K562 (cell line): Measurements from ENCODE around the gene LRRC26. TPM values are rescaled to one million over a fixed set of nuclear protein-coding genes. Genes with fewer than 3 reads are reported as not detected.
A peak's percentile ranks its signal among the peaks of the same experiment; 100 is the strongest.

Experiments used
- ATAC-seq: fragments of 200-7000 bp; cut with Tn5 transposase; 3 replicates; pipeline ENCODE4 v1.9.1; 2020; ENCODE audit warnings: moderate library complexity
- BruUV-seq: library from RNA; stranded (reverse); fragments of 400-500 nt; replicated peaks from 2 replicates; lab custom pipeline; 2021; lab: Mats Ljungman, UMichigan
- CTCF ChIA-PET: fragments of 300-600 bp; formaldehyde crosslinking; extraction: SDS; loops from one replicate; lab custom pipeline; 2021; ENCODE audit warnings: low intra/inter-chr PET ratio; lab: Yijun Ruan, JAX
- POLR2A ChIA-PET: fragments of 300-600, 350-650 bp; sonication (Branson Sonifier 250); formaldehyde crosslinking; extraction: SDS; loops from one replicate; lab custom pipeline; 2021; ENCODE audit warnings: antibody characterized with exemption, inconsistent platforms; lab: Yijun Ruan, JAX
- DNase-seq, 4 experiments: peaks; one replicate each; pipeline versions ENCODE4 v3.0.0 to v3.0.0-alpha.2; 2011 to 2018; ENCODE audit warnings: low spot score in 3 of 4, mixed read lengths in 3 of 4; ENCODE audit errors: extremely low read depth in 1 of 4
- FAIRE-seq: peaks from 2 replicates; lab custom pipeline; 2011; peaks lifted over from hg19 to GRCh38; lab: Jason Lieb, UNC
- H2AFZ ChIP-seq: 2 replicates; pipeline ENCODE4 v1.6.0; 2011; ENCODE audit warnings: low read depth, low read length, control low read depth, inconsistent platforms
- H3K27ac ChIP-seq: fragments of 200-600 bp; 3 replicates; pipeline ENCODE4 v1.8.0; 2011; ENCODE audit warnings: low read depth, mild to moderate bottlenecking, control low read depth, inconsistent platforms, low read length, moderate library complexity, mixed read lengths; ENCODE audit errors: extremely low read depth
- H3K27me3 ChIP-seq, 2 experiments: fragments of 300-600 bp in 1 of 2; 2 replicates in 1 of 2; 3 replicates in 1 of 2; pipeline versions ENCODE4 v1.6.0 to v1.8.0; 2011; ENCODE audit warnings: inconsistent platforms in 2 of 2, low read length in 2 of 2, mild to moderate bottlenecking in 1 of 2, mixed read lengths in 1 of 2, moderate library complexity in 1 of 2; ENCODE audit not compliant: control insufficient read depth in 2 of 2, insufficient read depth in 2 of 2
- H3K36me3 ChIP-seq: fragments of 300-600 bp; 3 replicates; pipeline ENCODE4 v1.8.0; 2011; ENCODE audit warnings: mild to moderate bottlenecking, low read length, inconsistent platforms; ENCODE audit not compliant: control insufficient read depth, insufficient read depth
- H3K4me1 ChIP-seq, 2 experiments: fragments of 200-600 bp in 1 of 2; replicated peaks in 1 of 2; 2 replicates in 1 of 2; 3 replicates in 1 of 2; pipeline versions ENCODE4 v1.5.1 to v1.8.0; 2011; ENCODE audit warnings: inconsistent platforms in 2 of 2, low read length in 2 of 2, mild to moderate bottlenecking in 1 of 2, mixed read lengths in 1 of 2, moderate library complexity in 1 of 2; ENCODE audit not compliant: control insufficient read depth in 2 of 2, insufficient read depth in 2 of 2
- H3K4me2 ChIP-seq: 2 replicates; pipeline ENCODE4 v1.6.1; 2011; ENCODE audit warnings: low read length, control low read depth, inconsistent platforms, mixed read lengths; ENCODE audit not compliant: insufficient read depth
- H3K4me3 ChIP-seq: fragments of 200-600 bp; sonication (generic), shearing (Covaris generic); 2 replicates; pipeline ENCODE4 v1.5.1; 2016; ENCODE audit warnings: control low read depth, inconsistent platforms
- H3K79me2 ChIP-seq: fragments of 200-600 bp; 3 replicates; pipeline ENCODE4 v1.8.0; 2011; ENCODE audit warnings: low read length, inconsistent platforms; ENCODE audit not compliant: control insufficient read depth, insufficient read depth
- H3K9ac ChIP-seq, 2 experiments: 2 replicates each; pipeline versions ENCODE4 v1.6.0 to v1.6.1; 2011; ENCODE audit warnings: low read depth in 2 of 2, low read length in 2 of 2, control low read depth in 1 of 2, inconsistent platforms in 1 of 2, mild to moderate bottlenecking in 1 of 2, mixed read lengths in 1 of 2; ENCODE audit not compliant: insufficient read depth in 1 of 2
- H3K9me1 ChIP-seq: one replicate; pipeline ENCODE4 v1.6.0; 2011; ENCODE audit warnings: inconsistent platforms, mild to moderate bottlenecking, low read length, moderate library complexity; ENCODE audit not compliant: control insufficient read depth, insufficient read depth
- H3K9me3 ChIP-seq: replicated peaks from 2 replicates; pipeline ENCODE4 v1.5.1; 2011; ENCODE audit warnings: low read depth, low read length, inconsistent platforms; ENCODE audit not compliant: control insufficient read depth, insufficient read depth
- H4K20me1 ChIP-seq: replicated peaks from 2 replicates; pipeline ENCODE4 v1.6.1; 2011; ENCODE audit warnings: low read length, inconsistent platforms, mixed read lengths; ENCODE audit not compliant: control insufficient read depth, insufficient read depth
- CXXC5 ChIP-seq: fragments of 250-450 bp; sonication (Bioruptor Pico); IDR thresholded peaks from 2 replicates; pipeline ENCODE4 v1.8.0; 2022; ENCODE audit warnings: inconsistent platforms, mild to moderate bottlenecking, moderate library complexity
- RHOXF2B ChIP-seq: fragments of 250-450 bp; sonication (Bioruptor Pico); conservative IDR thresholded peaks from 2 replicates; pipeline ENCODE4 v1.5.1; 2021
- SMARCE1 ChIP-seq: fragments of 450-650 bp; IDR thresholded peaks from 2 replicates; pipeline ENCODE4 v1.7.1; 2016; ENCODE audit warnings: mild to moderate bottlenecking
- STAT5A ChIP-seq: IDR thresholded peaks from 2 replicates; pipeline ENCODE4 v1.6.1; 2012; ENCODE audit warnings: low read length, inconsistent platforms, borderline replicate concordance
- ZNF696 ChIP-seq: fragments of 250-450 bp; sonication (Bioruptor Pico); conservative IDR thresholded peaks from 2 replicates; pipeline ENCODE4 v1.4.0; 2020; ENCODE audit warnings: mild to moderate bottlenecking, moderate library complexity
- WGBS: fragments of 100-300 bp; shearing (Covaris generic); methylation state at CpG from one replicate; pipeline ENCODE4 v1.1.6; 2016; ENCODE audit warnings: low coverage, mixed read lengths; ENCODE audit not compliant: insufficient coverage; ENCODE audit errors: missing lambda C conversion rate; 5-methylcytosine and 5-hydroxymethylcytosine counted together
- in situ Hi-C: fragments of 300-500 bp; cut with MboI; formaldehyde crosslinking; loops from 4 replicates; pipeline ENCODE4 v1.15.0; 2018; ENCODE audit warnings: inconsistent platforms, mixed read lengths
- intact Hi-C: fragments of 100-400 bp; cut with micrococcal nuclease; formaldehyde crosslinking; loops from 2 replicates; pipeline ENCODE4 v1.14.2; 2022
- polyA plus RNA-seq, 8 experiments: library from polyadenylated mRNA; depleted of rRNA in 4 of 8; stranded (reverse) in 5 of 8; unstranded in 3 of 8; fragments of >200 nt; fragmentation: Nextera tagmentation in 2 of 8; fragmentation: Illumina TruSeq in 1 of 8; extraction: Ambion mirVana in 2 of 8; extraction: Trizol in 1 of 8; gene quantifications; 2 replicates each; pipeline versions ENCODE4 v1.2.1 to v1.2.3, GENCODE V29; 2011 to 2014; ENCODE audit warnings: inconsistent platforms in 1 of 8, missing spikeins in 1 of 8
- total RNA-seq, 7 experiments: library from RNA; depleted of rRNA in 6 of 7; stranded (reverse); fragments of >200 nt in 6 of 7; fragmentation: Illumina TruSeq in 2 of 7; extraction: Trizol in 2 of 7; gene quantifications; 2 replicates each; pipeline versions ENCODE4 v1.2.1 to v1.2.3, GENCODE V29; 2011 to 2021; ENCODE audit warnings: low replicate concordance in 1 of 7
- TF ChIP-seq, protein P1 (sequence below), 2 experiments: IDR thresholded peaks in 1 of 2; conservative IDR thresholded peaks in 1 of 2; 2 replicates each; pipeline ENCODE4 v1.6.1; 2016; ENCODE audit warnings: low read depth in 2 of 2, mild to moderate bottlenecking in 1 of 2, missing compliant biosample characterization in 1 of 2, missing genetic modification characterization in 1 of 2, moderate library complexity in 1 of 2
- TF ChIP-seq, protein P2 (sequence below): fragments of 250-450 bp; sonication (Bioruptor Pico); IDR thresholded peaks from 2 replicates; pipeline ENCODE4 v1.4.0; 2020
- TF ChIP-seq, protein P3 (sequence below): fragments of 450-650 bp; IDR thresholded peaks from 2 replicates; pipeline ENCODE4 v1.7.1; 2018; ENCODE audit warnings: mild to moderate bottlenecking, low read depth; ENCODE audit not compliant: partially characterized antibody

Gene LRRC26
- total and polyA plus RNA-seq, 9 of the 15 experiments (the other 6 are each of a cell fraction or from before 2014, with no cell fraction given): not detected

DNA sequence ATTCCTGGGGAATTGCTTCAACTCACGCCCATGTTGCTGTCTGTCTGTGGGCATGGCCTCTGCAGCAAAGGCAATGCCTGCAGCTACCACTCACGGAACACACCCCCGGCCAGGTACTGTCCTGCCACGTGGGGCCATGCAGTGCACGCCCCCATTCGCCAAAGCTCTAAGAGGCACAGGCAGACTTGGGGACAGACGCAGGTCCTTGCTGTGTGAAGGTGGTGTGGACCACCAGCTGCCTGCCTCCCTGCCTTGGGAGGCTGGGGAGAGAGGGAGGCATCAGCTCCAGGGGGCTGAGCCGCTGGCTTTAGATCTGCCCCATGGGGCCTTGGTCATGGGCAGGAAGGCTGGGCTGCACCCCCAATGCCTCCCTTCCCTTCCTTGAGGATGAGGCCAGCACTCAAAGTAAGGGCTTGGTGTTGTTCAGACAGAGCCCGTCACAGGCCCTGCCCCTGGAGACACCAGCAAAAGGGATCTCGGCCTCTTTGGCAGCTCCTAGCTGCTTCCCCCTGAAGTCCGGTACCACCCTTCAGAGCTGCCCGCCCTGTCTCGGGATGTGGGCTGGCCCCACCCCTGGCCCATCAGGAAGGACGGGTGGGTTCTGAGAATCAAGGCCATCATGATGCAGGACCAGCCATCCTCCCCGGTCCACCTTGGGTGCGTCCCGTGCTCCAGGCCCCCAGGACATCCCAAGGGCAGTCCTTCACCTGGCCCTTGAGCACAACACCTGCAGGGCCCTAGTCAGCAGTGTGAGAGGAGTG lies 28.6 kb downstream of the LRRC26 start:
- H3K4me1 ChIP-seq: peaks cover 0 to 53% of the 10 kb centered on the region in 2 experiments; a peak in 2 of 5 replicates
- no peaks in the 10 kb centered on the region for H3K79me2 ChIP-seq
- in situ Hi-C loops (no loop called here), intact Hi-C loops (no loop called here)
- H3K36me3 ChIP-seq: no peaks in the 10 kb centered on the region
- H3K27me3 ChIP-seq: peaks cover 43 to 77% of the 10 kb centered on the region in 2 experiments; a peak in 4 of 5 replicates
- H3K4me2 ChIP-seq: no peak overlapping the region
- ChIA-PET POLR2A (interaction anchor here (0.6 to 1.5 kb wide), 2 partner anchors 9 to 11 kb away, joined by 3 to 10 read pairs; no protein-coding TSS in a partner anchor), CTCF (no interaction called here)
- H3K27ac ChIP-seq: no peak overlapping the region
- no peaks in the 10 kb centered on the region for H3K9me1 ChIP-seq
- H2AFZ ChIP-seq: no peak overlapping the region
- H3K9ac ChIP-seq: 0 out of 4 replicates have a peak overlapping the region, but pooled peaks of 1 of the 2 experiments have one; percentile 7
- no peaks in the 10 kb centered on the region for H3K9me3 ChIP-seq
- TF ChIP-seq, protein P1, sequence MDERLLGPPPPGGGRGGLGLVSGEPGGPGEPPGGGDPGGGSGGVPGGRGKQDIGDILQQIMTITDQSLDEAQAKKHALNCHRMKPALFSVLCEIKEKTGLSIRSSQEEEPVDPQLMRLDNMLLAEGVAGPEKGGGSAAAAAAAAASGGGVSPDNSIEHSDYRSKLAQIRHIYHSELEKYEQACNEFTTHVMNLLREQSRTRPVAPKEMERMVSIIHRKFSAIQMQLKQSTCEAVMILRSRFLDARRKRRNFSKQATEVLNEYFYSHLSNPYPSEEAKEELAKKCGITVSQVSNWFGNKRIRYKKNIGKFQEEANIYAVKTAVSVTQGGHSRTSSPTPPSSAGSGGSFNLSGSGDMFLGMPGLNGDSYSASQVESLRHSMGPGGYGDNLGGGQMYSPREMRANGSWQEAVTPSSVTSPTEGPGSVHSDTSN (CRISPR knock-in tag; IDR thresholded peaks at IDR 0.05; ENCODE audit: low read depth): no peak
- TF ChIP-seq, protein P1 (tag; conservative IDR thresholded peaks at IDR 0.05; ENCODE audit: low read depth): no peak
- TF ChIP-seq RHOXF2B (CRISPR knock-in tag) (no peak), STAT5A (no peak), CXXC5 (CRISPR knock-in tag) (no peak), ZNF696 (CRISPR knock-in tag) (no peak), SMARCE1 (no peak)
- TF ChIP-seq, protein P2, sequence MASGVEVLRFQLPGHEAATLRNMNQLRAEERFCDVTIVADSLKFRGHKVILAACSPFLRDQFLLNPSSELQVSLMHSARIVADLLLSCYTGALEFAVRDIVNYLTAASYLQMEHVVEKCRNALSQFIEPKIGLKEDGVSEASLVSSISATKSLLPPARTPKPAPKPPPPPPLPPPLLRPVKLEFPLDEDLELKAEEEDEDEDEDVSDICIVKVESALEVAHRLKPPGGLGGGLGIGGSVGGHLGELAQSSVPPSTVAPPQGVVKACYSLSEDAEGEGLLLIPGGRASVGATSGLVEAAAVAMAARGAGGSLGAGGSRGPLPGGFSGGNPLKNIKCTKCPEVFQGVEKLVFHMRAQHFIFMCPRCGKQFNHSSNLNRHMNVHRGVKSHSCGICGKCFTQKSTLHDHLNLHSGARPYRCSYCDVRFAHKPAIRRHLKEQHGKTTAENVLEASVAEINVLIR (CRISPR knock-in tag): no peak
- TF ChIP-seq, protein P3, sequence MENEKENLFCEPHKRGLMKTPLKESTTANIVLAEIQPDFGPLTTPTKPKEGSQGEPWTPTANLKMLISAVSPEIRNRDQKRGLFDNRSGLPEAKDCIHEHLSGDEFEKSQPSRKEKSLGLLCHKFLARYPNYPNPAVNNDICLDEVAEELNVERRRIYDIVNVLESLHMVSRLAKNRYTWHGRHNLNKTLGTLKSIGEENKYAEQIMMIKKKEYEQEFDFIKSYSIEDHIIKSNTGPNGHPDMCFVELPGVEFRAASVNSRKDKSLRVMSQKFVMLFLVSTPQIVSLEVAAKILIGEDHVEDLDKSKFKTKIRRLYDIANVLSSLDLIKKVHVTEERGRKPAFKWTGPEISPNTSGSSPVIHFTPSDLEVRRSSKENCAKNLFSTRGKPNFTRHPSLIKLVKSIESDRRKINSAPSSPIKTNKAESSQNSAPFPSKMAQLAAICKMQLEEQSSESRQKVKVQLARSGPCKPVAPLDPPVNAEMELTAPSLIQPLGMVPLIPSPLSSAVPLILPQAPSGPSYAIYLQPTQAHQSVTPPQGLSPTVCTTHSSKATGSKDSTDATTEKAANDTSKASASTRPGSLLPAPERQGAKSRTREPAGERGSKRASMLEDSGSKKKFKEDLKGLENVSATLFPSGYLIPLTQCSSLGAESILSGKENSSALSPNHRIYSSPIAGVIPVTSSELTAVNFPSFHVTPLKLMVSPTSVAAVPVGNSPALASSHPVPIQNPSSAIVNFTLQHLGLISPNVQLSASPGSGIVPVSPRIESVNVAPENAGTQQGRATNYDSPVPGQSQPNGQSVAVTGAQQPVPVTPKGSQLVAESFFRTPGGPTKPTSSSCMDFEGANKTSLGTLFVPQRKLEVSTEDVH: no peak
- under 1% methylated on average over 17 of the region's 17 CpGs for WGBS
- no peak for FAIRE-seq
- no peak for DNase-seq
- peaks cover 21% of the 10 kb centered on the region for H4K20me1 ChIP-seq
- no peak overlapping the region for H3K4me3 ChIP-seq
- ATAC-seq: no peak
- BruUV-seq: no TSS peak
